Measurements from ENCODE around the gene LENG8.
A peak's percentile ranks its signal among the peaks of the same experiment; 100 is the strongest.

LENG8 gene

DNA sequence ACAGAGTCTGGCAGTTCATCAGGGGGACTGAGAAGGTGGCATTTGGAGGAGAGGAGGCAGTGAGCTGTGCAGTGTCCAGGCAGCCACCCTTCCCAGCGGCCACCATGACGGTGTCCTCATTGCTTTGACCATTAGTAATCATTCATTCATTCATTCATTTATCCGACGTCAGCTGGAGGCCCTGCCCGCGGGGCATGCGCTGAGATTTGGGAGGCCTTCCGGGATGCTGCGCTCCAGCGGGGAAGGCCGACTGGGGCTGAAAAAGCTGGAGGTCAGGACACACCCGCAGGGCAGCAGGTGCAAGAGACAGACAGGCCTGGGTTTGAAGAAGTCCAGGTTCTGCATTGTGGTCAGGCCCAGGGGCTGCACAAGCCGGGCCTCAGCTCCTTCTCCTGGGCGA, 24.8 kb upstream of the LENG8 start:
- DNase-seq (ENCODE audit: low read depth): no peak

GRCh38 chr19:54424660-54425381, 24.2 kb upstream of the LENG8 start:
- DNase-seq (ENCODE audit: low read depth): no peak

DNA sequence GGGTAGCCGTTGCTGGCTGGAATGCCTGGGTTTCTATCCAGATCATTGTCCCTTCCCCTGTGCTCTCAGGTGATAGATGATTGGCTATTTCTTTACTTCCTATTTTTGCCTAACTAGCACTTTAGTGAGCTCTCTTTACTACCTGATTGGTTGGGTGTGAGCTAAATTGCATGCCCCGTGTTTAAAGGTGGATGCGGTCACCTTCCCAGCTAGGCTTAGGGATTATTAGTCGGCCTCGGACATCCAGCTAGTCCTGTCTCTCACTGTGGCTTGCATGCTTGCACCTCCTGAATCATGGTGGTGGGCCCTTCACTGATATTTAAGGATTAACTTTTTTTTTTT, 23.6 kb upstream of the LENG8 start:
- no peak for DNase-seq (ENCODE audit: low read depth)

GRCh38 chr19:54426291-54426931, 22.6 kb upstream of the LENG8 start:
- DNase-seq (ENCODE audit: low read depth): no peak

DNA sequence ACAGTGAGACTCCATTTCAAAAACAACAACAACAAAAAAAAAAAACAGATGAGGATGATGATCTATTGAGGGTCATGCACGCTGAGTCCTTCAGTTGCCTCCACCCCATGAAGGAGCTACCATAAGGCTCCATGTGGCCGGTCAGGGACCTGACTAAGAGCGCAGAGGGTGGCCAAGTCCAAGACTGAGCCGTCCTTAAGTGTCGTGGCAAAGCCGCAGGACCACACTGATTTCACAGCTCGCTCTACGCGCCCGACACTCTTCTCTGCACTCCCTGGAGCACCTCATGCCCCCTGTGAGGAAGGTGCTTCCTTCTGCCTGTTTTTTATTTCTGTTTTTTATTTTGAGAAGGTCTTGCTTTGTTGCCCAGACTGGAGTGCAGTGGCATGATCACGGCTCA, 21.4 kb upstream of the LENG8 start:
- no peak for DNase-seq (ENCODE audit: low read depth)

DNA sequence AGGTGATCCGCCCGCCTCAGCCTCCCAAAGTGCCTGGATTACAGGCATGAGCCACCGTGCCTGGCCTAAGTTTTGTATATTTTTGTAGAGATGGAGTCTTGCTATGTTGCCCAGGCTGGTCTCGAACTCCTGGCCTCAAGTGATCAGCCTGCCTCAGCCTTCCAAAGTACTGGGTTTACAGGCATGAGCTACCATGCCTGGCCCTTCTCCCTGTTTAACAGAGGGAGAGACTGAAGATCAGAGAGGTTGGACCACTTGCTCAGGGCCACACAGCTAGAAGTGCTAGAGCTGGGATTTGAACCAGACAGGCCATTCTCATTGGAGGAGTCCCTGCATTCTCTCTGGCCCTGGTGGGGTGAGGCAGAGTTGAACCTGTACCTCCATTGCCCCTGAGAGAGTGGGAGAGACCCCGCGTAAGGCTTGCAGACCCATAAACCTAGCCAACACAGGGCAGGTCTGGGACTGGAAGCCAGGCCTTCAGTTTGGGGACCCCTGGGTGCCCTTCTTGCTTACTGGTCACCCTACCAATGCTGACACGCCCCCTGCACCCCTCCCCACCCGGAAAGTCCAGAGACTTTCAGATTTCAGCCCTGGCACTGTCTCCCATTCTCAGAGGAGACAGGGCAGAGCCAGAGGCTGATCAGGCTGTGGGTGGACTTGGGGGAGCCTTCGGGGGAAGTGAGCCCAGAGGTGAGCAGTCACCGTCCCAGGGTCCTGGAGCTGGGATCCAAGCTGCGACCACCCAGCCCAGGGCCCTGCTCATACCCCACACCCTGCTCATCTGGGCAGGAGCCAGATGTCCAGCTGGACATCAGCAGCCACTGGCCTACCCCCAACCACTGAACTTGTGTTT, 20.4 kb upstream of the LENG8 start:
- no peak for DNase-seq (ENCODE audit: low read depth)

GRCh38 chr19:54429176-54429495, 19.9 kb upstream of the LENG8 start:
- DNase-seq (ENCODE audit: low read depth): no peak

GRCh38 chr19:54429545-54430227, 19.3 kb upstream of the LENG8 start:
- DNase-seq (ENCODE audit: low read depth): no peak

DNA sequence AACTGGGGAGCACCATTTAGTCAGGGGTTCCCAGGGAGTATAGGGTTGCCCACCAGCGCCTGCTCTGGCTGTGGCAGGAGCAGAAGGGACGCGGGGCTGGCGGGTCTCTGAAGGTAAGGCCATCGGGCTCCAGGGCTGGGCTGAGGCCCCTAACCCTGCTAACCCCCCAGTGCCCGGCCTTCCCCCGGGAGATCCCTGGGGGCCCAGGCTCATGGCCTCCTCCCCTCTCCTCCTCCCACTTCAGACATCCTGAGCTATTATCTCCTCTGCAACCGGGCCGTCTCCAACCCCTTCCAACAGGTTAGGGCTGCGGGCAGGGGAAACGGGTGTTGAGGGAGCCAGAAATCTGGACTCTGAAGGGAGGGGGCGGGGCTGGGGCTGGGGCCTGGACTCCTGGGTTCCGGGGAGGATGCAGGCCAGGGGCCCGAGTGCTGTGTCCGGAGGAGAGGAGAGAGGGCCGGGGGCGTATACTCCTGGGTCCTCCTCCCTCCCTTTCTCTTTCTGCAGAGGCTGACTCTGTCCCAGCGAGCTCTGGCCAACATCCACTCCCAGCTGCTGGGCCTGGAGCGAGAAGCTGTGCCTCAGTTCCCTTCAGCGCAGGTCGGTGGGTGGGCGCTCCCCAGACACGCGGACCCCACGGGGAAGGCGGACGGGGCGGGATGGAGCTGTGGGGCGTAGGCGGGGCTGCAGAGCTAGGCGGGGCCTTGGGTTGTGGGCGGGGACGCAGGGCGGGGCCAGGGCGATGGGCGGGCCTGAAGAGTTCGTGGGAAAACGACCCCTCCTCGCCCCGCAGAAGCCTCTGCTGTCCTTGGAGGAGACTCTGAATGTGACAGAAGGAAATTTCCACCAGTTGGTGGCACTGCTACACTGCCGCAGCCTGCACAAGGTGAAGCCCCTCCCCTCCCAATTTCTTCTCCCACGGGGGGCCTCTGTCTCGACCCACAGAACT, 18.4 kb upstream of the LENG8 start:
- peak; percentile 21 for DNase-seq (ENCODE audit: low read depth)

DNA sequence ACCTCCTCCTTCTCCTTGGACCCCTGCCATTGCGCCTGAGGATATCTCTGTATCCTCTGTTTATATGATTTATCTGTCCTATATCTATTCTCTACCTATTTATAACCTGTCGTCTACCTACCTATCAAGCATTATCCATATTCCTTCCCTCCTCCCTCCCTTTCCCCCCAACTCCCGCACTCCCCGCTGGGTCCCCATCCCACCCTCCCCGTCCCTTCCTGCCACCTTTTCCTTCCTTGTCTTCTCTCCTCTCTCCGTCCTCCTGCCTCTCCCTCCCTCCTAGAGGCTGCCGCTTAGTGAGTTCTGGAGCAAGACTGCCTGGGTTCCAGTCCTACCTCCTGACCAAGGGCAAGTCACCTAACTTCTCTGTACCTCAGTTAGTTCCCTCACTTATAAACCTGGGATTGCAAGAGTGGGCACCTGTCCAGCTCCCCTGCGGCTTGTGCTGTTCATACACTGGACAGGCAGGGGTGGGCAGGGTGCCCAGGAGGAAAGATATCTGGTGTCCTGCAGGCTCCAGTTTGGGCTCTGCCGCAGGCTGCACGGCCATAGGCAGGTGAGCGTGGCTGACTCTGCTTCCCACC, 17.7 kb upstream of the LENG8 start:
- no peak for DNase-seq (ENCODE audit: low read depth)

GRCh38 chr19:54432144-54432738, 16.8 kb upstream of the LENG8 start:
- DNase-seq (ENCODE audit: low read depth): no peak

DNA sequence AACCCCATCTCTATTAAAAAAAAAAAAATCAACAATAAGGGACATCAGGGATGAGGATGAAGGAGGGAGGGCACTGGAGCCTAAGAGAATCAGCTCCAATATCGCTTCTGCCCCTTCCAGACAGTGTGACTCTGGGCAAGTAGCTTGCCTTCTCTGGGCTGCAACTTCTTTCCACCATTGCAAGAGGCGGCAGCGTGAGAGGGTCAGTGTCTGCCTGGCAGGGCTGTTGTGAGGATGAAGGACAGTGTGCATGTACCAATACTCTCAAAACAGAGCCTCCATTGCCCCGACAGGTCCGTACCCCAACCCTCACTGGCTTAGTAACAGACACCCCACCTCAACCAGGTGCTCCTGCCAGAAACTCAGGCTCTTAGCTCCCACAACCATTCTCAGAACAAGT, 15.3 kb upstream of the LENG8 start:
- no peak for DNase-seq (ENCODE audit: low read depth)

- DNase-seq (ENCODE audit: low read depth): no peak
Measured at GRCh38 chr19:54434112-54434872, 14.7 kb upstream of the LENG8 start.

DNA sequence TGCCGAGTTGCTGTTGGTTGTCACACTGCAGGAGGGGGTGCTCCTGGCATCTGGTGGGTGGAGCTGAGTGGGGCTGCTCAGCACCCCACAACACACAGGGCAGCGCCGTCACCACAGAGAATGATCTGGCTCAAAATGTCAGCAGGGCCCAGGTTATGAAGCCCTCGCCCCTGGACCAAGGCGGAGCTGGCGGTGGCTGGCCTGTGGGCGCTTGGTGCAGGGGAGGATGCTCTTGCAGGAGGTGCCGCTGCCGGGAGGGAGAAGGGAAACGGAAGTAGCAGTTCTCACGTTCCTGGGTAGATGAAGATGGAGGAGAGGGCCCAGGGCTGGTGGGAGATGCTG, 14.2 kb upstream of the LENG8 start:
- no peak for DNase-seq (ENCODE audit: low read depth)

DNA sequence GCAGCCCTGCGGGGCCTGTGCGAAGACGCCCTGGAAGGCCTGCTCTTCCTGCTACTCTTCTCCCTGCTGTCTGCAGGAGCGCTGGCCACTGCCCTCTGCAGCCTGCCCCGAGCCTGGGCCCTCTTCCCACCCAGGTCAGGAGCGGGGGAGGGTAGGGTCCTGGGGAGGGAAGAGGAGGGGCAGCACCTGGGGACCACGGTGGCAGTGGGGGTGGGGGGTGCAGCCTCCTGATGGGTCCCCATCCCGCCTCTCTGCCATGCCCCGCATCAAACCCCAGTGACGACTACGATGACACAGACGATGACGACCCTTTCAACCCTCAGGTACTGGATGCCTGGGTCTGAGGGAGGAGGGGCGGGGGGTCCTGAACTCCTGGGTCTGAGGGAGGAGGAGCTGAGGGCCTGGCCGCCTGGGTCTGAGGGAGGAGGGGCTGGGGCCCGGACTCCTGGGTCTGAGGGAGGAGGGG, 13.4 kb upstream of the LENG8 start:
- no peak for DNase-seq (ENCODE audit: low read depth)

GRCh38 chr19:54436031-54436523, 12.9 kb upstream of the LENG8 start:
- no peak for DNase-seq (ENCODE audit: low read depth)

GRCh38 chr19:54436628-54437252, 12.3 kb upstream of the LENG8 start:
- no peak for DNase-seq (ENCODE audit: low read depth)

DNA sequence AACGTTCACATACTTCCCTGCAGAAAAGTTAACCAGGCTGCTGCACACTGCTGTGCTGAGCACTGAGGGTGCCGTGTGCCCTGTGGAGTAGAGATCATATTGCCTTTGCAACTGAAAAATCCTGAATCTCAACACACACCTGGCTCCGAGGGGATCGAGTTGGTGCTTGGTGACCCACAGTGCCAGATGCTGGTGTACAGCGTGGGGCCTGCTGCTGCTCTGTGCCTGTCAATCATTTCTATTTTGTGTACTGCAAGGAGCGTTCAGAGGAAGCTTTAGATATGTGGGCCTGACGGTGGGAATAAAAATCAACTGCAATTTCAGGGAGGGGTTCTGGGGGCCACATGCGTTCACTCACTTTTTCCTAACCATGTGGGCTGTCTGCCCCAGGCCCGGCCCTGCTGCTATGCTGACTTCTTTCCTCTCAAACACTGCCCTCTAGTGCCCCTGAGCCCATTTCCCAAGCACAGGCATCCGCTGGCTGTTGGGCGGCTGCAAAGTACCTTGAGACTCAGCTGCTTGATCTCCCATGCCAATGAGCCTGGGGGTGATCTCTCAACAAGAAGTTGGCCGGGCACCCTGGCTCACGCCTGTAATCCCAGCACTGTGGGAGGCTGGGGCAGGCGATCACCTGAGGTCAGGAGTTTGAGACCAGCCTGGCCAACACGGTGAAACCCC, 9.7 kb upstream of the LENG8 start:
- DNase-seq (ENCODE audit: low read depth): no peak

DNA sequence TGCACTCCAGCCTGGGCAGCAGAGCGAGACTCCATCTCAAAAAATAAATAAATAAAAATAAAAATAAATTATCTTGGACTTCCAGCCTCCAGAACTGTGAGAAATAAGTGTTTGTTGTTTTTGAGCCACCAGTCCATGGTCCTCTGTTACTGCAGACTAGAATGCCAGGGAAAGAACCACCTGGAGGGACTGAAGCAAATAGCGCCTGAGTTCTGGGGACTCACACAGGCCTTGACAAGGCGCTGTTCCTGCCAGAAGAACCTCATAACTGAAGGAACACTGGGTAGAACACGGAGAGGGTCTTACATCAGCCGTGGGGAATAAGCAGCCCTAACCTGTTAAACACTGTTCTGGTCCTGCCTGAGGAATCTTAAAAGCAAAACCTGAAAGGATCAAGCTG, 8.4 kb upstream of the LENG8 start:
- no peak for DNase-seq (ENCODE audit: low read depth)
